GM21390 (cell line): ENCODE data around the gene DBT.
"Not testable (repeated sequence)": the region's sequence is repeated elsewhere in the genome, so short reads cannot be mapped to it uniquely, and the experiment has no call there.

Experiments used
- ATAC-seq: cut with Tn5 transposase; IDR thresholded peaks from one replicate; pipeline ENCODE4 v1.9.1; 2021; ENCODE audit not compliant: unreplicated experiment

The DBT gene

DNA sequence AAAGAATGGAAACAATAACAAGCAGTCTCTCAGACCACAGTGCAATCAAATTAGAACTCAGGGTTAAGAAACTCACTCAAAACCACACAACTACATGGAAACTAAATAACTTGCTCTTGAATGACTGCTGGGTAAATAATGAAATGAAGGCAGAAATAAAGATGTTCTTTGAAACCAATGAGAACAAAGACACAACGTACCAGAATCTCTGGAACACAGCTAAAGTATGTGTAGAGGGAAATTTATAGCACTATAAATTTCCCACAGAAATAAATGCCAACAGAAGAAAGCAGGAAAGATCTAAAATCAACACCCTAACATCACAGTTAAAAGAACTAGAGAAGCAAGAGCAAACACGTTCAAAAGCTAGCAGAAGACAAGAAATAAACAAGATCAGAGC lies 46.9 kb downstream of the DBT start:
- not testable (repeated sequence) for ATAC-seq

DNA sequence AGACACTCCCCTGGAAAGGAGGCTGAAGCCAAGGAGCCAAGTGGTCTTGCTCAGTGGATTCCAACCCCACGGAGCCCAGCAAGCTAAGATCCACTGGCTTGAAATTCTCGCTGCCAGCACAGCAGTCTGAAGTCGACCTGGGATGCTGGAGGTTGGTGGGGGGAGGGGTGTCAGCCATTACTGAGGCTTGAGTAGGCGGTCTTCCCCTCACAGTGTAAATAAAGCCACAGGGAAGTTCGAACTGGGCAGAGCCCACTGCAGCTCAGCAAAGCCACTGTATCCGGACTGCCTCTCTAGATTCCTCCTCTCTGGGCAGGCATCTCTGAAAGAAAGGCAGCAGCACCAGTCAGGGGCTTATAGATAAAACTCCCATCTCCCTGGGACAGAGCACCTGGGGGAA lies 49.6 kb downstream of the DBT start:
- ATAC-seq: not testable (repeated sequence)

DNA sequence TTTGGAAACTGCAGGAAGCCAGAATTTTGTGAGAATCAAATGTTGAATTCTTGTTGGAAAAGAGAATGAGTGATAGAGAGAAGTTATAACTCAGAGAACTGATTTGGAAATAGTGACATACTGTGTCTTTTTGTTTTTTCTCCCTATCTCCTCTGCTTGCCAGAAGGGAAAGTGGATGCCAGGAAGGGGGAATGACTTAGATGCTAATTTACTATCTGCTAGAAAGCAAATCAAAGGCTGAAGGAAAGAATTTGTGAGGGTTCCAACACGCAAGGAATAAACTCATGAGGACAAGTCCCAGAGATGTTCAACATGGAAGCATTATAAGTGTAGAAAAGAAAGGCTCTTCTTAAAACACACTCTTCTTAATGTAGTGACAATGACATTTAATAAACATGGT lies 51.0 kb downstream of the DBT start:
- no peak for ATAC-seq

DNA sequence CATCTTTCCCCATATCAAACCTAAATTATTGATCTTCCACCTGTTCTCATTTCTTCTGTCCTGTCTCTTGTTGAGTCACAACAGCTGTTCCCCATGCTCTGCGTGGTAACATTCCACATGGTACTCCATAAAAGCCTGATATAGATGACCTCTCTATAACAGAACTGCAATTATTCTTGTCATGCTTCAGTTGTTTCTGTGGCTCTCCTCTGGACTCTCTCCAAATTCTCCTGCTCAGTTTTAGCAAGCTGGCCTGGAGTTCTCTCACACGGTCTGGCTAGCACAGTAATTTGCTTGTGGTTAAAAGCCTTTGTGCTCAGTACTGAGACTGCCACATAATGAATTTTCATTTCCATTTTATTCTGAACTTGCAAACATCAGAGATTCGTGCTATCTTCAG lies 61.0 kb downstream of the DBT start:
- ATAC-seq: peak; percentile 65

DNA sequence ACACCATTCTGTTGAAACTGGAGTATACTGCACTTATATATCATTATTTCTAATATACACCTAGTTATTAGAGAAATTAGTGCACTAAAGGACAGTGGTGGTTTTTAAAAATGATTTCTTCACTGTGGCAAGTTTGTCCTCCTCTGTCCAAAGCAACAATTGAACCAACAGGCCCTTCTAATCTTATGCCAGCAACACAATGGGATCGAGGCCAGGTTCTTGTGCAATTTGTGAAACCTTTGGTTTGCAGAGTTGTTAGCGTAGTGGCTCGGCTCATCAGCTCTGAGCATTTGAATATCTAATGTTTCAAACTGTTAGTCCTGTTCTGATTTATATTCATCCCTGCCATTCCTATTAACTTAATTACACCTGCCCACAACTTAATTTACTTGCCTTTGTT lies 61.7 kb downstream of the DBT start:
- ATAC-seq: no peak

DNA sequence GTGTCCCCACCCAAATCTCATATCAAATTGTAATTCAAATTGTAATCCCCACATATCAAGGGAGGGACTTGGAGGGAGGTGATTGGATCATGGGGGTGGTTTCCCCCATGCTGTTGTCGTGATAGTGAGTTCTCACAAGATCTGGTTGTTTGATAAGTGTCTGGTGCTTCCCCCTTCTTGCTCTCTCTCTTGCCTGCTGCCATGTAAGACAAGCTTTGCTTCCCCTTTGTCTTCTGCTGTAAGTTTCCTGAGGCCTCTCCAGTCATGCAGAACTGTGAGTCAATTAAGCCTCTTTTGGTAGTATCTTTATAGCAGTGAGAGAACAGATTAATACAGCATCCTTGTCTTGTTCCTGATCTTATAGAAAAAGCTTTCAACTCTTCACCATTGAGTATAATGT lies 65.1 kb downstream of the DBT start:
- peak; percentile 84 for ATAC-seq

DNA sequence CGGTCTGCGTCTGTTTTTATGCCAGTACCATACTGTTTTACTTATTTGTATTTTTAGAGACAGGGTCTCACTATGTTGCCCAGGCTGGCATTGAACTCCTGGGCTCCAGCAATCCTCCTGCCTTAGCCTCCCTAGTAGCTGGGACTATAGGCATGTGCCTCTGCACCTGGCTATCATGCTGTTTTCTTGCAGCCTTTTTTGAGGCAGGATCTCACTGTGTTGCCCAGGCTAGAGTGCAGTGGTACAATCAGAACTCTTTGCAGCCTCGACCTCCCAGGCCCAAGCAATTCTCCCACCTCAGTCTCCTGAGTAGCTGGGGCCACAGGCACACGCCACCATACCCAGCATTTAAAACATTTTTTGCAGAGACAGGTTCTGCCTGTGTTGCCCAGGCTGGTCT lies 66.3 kb downstream of the DBT start:
- ATAC-seq: no peak

DNA sequence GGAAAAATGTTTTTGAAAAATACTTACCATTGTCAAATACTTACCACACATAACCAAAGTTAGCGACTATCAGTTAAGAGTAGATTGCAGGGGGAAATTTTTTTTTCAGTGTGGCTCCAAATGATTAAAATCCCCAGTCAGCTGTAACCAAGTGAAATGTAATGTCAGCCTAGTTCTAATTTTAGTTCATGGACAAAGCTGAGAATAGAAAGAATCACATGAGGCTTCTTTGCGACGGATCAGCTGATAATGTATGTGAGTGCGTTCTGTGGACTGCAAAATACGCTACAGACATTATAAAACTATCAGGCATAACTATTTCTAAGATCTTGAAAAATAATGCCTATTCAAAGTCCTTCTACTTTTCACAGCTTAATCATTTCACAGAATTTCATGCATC lies 71.5 kb downstream of the DBT start, which contains the start of gene LRRC39:
Gene LRRC39, minus strand, starts transcription at position 166 of the 400 bp plus-strand sequence. CDS start 9,740 bp downstream, outside the sequence.
- no peak for ATAC-seq

DNA sequence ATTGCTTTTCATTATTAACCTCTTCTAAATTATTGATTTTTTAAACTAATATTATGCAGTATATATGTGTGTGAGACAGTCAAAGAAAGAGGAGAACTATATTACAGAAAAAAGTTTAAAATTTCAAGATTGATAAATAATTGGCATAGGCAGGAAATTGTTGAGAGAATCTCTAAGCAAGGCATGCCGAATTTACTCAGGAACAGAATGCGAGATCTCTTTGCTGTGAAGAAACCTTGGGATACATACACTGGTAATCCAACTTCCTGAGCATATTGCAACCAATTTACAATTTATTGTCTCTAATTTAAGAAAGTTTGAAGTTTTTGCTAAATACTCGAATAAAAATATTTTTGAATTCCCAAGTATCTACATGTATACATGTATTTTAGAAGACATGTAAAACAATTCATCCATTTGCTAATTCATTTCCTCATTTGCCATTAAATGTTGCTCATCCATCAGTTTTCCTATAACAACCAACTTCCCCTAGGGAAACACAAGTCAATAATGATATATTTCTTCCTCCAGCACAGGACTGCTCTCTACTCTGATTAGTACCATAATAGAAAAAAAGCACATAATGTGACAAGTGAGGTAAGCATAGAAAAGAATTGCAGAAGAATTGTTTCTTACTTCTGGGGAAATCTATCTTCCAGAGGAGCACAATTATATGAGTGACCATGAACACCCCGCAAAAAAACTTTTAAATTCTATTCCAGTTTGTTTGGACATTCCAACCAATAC lies 72.2 kb downstream of the DBT start:
- no peak for ATAC-seq

DNA sequence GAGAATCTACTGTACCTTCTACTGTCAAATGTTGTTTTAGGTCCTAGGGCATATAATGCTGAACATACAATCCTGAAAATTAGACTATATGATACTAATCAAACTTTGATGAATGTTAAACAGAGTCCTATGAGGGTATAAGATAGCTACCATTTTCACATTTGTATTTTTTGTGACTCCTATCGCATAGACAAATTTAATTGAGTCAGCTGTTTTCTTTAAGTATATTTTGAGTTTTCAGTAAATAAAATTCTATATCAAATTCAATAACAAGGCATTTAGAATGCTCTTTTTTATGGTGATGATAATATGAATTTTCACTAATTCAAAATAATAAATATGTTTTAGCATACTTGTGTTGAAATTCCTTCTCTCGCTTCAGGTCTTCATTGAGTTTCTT lies 81.6 kb downstream of the DBT start:
- ATAC-seq: no peak

DNA sequence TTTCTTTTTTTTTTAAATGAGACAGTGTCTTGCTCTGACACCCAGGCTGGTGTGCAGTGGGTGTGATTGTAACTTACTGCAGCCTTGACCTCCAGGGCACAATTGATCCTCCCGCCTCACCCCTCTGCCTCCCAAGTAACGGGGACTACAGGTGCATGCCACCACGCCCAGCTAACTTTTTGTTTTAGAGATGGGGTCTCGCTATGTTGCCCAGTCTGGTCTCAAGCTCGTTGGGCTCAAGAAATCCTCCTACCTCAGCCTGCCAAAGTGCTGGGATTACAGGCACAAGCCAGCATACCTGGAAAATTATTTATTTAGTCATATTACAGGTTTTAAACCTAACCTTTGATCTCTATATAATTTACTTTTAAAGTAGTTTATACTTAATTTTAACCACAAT lies 84.9 kb downstream of the DBT start:
- no peak for ATAC-seq

DNA sequence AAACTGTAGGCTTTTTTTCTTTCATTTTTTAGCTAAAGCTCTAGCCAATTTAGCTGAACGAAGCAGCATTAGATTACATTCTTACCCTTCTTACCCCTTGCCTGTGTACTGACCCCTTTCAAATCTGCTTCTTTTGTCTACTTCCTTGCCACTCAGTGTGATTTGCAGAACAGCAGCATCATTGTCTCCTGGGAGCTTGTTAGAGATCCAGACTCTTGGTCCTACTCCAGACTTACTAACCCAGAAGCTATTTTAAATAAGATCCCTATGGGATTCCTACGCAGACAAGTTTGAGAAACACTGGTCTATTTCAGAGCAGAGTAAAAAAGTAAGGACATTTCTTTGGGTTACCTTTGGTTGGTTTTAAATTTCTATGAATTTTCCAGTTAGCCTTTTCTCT lies 85.4 kb downstream of the DBT start:
- ATAC-seq: no peak

DNA sequence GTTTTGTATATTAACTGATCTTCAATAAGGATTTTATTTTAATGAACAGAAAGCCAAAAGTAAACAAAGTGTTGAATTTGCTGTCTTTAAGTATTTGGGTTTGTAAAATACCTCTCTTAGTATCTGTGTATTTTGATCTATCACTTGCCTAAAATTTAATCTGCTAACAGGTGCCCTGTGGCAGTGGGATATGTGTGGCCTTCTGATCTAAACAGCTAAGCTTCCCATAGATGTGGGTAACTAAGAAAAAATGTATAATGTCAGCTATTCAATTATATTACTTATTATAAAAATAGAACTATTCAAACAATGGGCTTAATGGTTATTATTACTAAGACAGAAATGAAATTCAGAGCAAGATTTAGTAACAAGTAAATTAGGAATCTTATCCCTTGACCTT lies 86.8 kb downstream of the DBT start:
- ATAC-seq: no peak

DNA sequence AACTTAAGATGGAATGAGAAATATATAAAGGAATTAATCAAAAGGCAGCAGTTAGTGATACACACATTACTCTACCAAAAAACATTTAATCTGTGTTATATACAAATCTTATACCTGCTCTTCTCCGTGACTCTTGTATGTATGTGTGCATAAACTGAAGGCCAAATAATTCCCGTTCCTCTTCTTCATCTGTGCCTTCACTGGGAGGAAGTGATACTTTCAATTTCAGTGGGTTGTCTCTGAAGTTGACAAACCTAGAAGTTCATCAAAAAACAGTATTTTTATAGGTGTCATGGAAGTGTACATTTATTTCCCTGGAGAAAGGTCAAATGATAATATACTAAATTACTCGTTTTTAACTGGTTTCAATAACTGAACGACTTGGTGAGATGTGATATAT lies 97.4 kb downstream of the DBT start:
- peak; percentile 88 for ATAC-seq

DNA sequence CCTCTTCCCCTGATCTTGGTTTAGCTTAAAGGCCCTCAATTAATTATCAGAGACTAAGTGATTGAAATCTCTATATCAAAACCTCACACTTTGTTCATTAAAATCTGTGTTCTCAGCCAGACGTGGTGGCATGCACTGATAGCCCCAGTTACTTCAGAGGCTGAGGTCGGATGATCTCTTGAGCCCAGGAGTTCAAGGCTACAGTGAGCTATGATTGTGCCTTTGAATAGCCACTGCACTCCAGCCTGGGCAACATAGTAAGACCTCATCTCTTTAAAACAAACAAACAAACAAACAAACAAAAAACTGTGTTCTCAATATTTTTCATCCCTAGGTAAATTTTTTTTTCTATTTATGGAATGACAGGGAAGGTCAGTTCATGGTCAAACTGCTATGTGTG lies 98.0 kb downstream of the DBT start:
- no peak for ATAC-seq

DNA sequence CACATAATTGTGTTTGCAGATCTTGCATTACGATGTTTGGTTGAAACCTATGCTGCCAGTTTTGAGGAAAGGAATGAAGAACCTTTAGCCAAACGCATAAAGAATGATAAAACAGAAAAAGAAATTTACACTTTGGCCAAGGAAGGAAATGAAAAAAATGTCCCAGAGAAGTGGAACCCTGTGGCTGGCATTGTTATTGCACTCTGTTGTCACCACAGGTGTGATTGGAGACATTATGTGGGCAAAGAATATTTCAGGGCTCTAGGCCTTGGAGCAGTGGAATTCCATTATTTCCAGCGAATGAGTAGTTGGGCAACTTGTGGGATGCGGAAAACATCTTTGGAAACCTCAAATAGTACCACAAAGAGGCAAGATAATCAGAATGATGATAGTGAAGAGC lies 101.8 kb downstream of the DBT start:
- no peak for ATAC-seq

DNA sequence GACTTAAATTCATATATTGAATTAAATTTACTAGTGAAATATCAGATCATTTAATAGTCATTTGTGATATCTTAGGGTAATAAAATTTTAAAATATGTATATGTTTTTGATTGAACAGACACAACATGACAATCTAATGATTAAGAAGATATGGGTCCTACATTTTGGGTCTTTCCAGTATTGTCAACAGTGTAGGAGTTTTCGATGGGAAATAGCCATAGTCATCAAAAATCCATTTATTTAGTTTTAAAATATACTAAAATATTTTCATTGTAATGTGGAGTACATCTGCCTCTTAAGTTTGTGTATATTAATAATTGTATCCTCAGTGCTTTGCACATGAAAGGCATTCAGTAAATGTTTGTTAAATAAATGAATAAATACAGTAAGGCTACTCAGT lies 102.7 kb downstream of the DBT start:
- ATAC-seq: no peak

DNA sequence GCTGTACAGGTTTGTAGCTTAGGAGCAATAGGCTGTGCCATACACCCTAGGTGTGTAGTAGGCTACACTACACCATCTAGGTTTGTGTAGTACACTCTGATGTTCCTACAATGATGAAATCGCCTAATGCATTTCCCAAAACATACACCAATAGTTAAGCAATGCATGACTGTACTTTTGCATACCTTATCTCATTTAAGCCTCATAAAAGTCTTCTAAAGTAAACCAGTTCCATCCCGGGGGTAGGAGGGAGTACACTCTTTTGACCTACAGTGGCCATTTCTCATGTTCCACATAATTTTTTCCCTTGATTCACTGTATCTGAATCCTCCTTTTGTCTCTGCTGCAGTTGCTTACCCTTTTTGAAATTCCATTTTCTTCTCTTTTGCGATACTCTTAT lies 104.5 kb downstream of the DBT start:
- no peak for ATAC-seq

DNA sequence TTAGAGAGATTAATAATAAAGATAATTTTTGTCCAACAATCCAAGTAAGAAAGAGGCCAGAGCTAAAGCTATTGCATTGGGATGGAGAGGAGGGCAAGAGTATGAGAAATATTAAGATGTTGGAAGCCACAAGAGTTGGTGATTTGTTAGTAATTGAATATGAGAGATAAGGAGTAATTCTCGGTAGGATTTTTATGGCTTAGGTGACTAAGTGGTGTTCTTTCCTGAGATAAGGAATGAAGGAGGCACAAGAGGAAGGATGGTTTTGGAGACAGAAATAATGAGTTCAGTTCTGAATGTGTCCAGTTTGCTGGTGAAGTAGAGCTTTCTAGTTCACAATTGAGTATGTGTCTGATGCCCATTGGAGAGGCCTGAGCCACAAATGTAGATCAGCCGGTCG lies 107.3 kb downstream of the DBT start:
- no peak for ATAC-seq

DNA sequence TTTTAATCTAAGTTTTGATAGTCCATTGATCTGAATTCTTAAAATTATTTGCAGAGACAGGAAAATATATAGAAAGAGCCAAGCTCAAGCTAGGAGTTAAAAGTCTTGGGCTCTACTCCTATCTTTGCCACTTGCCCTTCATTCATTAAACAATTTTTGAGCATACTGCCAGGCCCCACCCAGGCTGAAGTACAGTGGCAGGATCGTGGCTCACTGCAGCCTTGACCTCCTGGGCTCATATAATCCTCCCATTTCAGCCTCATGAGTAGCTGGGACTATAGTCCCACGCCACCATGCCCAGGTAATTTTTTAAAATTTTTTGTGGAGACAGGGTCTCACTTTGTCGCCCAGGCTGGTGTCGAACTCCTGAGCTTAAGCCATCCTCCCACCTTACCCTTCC lies 108.4 kb downstream of the DBT start:
- ATAC-seq: no peak

DNA sequence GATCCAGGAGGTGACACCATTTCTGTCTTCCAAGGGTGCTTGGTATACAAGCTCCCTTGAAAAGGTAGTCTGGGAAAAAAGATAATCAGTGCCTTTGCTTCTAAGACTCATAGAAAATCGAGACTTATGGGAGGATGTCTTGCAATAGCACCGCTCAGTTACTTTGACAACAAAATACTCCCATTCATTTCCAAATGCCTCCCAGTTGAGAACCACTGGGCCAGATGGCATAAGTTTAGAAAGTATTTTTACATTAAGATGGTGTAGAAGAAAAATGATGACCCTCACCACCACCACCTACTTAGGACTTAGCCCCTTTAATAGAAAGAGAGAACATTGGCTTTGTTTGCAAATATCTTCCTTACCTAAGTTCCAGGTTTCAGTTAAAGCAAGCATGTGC lies 112.0 kb downstream of the DBT start:
- no peak for ATAC-seq
